Measurements from ENCODE around the gene APRT.

- TF ChIP-seq GATA2 (IDR thresholded peaks at IDR 0.05; ENCODE audit: low read depth, low read length) (no peak), GATA3 (IDR thresholded peaks at IDR 0.05; ENCODE audit: low read depth, low read length) (no peak)
These were observed 42.8 kb upstream of the APRT start for GRCh38 chr16:88854306-88855111.

All from SH-SY5Y (cell line).